ENCODE data around the gene DUSP1. TPM values are rescaled to one million over a fixed set of nuclear protein-coding genes. Genes with fewer than 3 reads are reported as not detected.
"Not testable (repeated sequence)": the region's sequence is repeated elsewhere in the genome, so short reads cannot be mapped to it uniquely, and the experiment has no call there.

The DUSP1 gene
- total RNA-seq, 4 donors from 2014 or later = 469 to 701 (median 567) TPM

- no peaks in the 10 kb centered on the region for H3K27me3 ChIP-seq
- intact Hi-C loops (cut with DNase I; ENCODE audit: low total_unique reads) (no loop called here), in situ Hi-C loops (cut with MboI; ENCODE audit: low pct_ligation_motif_present in 1 of 4, low pct_unique_long_range_greater_than_20kb in 1 of 4, low sequenced_read_pairs in 3 of 4) (no loop called here)
- no peak for DNase-seq
- H3K27ac ChIP-seq = no peak overlapping the region
- TF ChIP-seq CTCF (IDR thresholded peaks at IDR 0.05) (no peak), POLR2AphosphoS5 (IDR thresholded peaks at IDR 0.05) (no peak), EP300 (IDR thresholded peaks at IDR 0.05; ENCODE audit: low read depth) (no peak), POLR2A (IDR thresholded peaks at IDR 0.05) (no peak)
- H3K4me3 ChIP-seq = no peak overlapping the region
- no peaks in the 10 kb centered on the region for H3K36me3 ChIP-seq
- WGBS, 2 donors (ENCODE audit: low coverage in 1 of 2) = 93% methylated on average over 9 of the region's 9 CpGs; no CpG with 5 or more reads in 1 of the 2 donors
- H3K9me3 ChIP-seq = no peaks in the 10 kb centered on the region
- H3K4me1 ChIP-seq = peaks cover 18 to 40% (median 29%) of the 10 kb centered on the region in 4 donors
Observed at GRCh38 chr5:172786736-172787462, 15.9 kb upstream of the DUSP1 start.

GRCh38 chr5:172785429-172786088 lies 14.6 kb upstream of the DUSP1 start:
- no peak for TF ChIP-seq POLR2A (IDR thresholded peaks at IDR 0.05)
- TF ChIP-seq CTCF (IDR thresholded peaks at IDR 0.05) = no peak
- TF ChIP-seq POLR2AphosphoS5 (IDR thresholded peaks at IDR 0.05) = no peak
- TF ChIP-seq EP300 (IDR thresholded peaks at IDR 0.05; ENCODE audit: low read depth) = no peak
- WGBS, 2 donors (ENCODE audit: low coverage in 1 of 2) = 77 to 81% methylated on average over 4 to 7 of the region's 7 CpGs
- intact Hi-C loops (cut with DNase I; ENCODE audit: low total_unique reads) (no loop called here), in situ Hi-C loops (cut with MboI; ENCODE audit: low pct_ligation_motif_present in 1 of 4, low pct_unique_long_range_greater_than_20kb in 1 of 4, low sequenced_read_pairs in 3 of 4) (no loop called here)
- no peak overlapping the region for H3K27ac ChIP-seq
- no peak overlapping the region for H3K4me3 ChIP-seq
- H3K36me3 ChIP-seq = no peaks in the 10 kb centered on the region
- no peaks in the 10 kb centered on the region for H3K27me3 ChIP-seq
- H3K4me1 ChIP-seq = peaks cover 18 to 46% (median 30%) of the 10 kb centered on the region in 4 donors
- no peak for DNase-seq
- no peaks in the 10 kb centered on the region for H3K9me3 ChIP-seq

DNA sequence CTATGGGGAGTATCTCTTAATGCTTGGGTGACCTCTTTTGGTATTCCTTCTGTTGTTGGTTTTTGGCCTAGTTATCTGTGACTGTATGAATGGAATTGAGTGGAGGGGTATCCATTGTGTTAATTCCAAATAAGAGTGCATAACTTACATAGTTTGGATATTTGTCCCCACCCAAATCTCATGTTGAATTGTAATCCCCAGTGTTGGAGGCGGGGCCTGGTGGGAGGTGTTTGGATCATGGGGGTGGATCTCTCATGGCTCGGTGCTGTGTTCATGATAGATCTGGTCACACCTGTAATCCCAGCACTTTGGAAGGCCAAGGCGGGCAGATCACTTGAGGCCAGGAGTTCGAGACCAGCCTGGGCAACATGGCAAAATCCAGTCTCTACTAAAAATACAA lies 13.2 kb upstream of the DUSP1 start:
- H3K4me1 ChIP-seq = peaks cover 11 to 47% (median 22%) of the 10 kb centered on the region in 4 donors
- peak; percentile 5 for DNase-seq
- H3K9me3 ChIP-seq; H3K27me3 ChIP-seq; H3K36me3 ChIP-seq; in situ Hi-C loops (cut with MboI; ENCODE audit: low pct_ligation_motif_present in 1 of 4, low pct_unique_long_range_greater_than_20kb in 1 of 4, low sequenced_read_pairs in 3 of 4); intact Hi-C loops (cut with DNase I; ENCODE audit: low total_unique reads); H3K4me3 ChIP-seq; H3K27ac ChIP-seq: not testable (repeated sequence)
- 91% methylated on average over 4 of the region's 4 CpGs; no CpG with 5 or more reads in 1 of the 2 donors for WGBS, 2 donors (ENCODE audit: low coverage in 1 of 2)

DNA sequence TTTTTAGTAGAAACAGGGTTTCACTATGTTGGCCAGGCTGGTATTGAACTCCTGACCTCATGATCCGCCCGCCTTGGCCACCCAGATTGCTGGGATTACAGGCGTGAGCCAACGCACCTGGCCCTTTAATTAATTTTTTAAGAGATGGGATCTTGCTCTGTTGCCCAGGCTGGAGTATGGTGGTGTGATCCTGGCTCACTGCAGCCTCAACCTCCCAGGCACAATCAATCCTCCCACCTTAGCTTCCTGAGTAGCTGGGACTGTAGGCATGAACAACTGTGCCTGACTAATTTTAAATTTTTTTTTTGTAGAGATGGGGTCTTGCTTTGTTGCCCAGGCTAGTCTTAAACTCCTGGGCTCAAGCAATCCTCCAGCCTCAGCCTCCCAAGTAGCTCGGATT lies 12.3 kb upstream of the DUSP1 start:
- WGBS, 2 donors (ENCODE audit: low coverage in 1 of 2) = 86% methylated on average over 1 to 5 of the region's 5 CpGs
- in situ Hi-C loops (cut with MboI; ENCODE audit: low pct_ligation_motif_present in 1 of 4, low pct_unique_long_range_greater_than_20kb in 1 of 4, low sequenced_read_pairs in 3 of 4); H3K4me3 ChIP-seq; H3K9me3 ChIP-seq; H3K36me3 ChIP-seq; intact Hi-C loops (cut with DNase I; ENCODE audit: low total_unique reads); H3K27me3 ChIP-seq: not testable (repeated sequence)
- H3K27ac ChIP-seq = peak overlapping the region; percentile 23 to 99 (median 58)
- H3K4me1 ChIP-seq = peaks cover 9 to 47% (median 22%) of the 10 kb centered on the region in 4 donors
- peak; percentile 4 for DNase-seq

DNA sequence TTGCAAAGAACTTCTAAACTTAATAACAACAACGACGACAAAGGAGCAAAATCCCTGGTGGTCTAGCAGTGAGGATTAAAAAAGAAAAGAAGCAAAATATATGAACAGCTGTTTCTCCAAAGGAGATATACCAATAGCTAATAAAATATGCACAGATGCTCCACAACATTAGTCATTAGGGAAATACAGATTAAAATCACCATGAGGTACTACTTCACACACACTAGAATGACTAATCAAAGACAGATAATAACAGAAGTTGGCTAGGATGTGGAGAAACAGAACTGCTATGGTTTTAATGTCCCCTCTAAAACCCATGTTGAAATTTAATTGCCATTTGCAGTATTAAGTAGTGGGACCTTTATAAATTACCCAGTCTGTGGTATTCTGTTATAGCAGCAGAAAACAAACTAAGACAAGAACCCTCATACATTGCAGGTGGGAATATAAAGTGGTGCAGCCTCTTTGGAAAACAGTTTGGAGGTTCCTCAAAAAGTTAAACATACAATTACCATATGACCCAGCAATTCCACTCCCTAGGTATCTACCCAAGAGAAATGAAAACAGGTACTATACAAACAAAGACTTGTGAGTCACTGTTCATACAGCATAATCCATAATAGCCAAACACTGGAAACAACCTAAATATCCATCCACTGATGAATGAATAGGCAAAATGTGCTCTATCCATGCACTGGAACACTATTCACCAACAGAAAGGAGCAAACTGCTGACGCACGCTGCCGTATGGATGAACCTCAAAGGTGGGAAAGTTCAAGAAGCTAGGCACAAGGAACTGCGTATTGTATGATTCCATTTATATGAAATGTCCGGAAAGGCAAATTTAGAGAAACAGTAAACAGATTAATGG lies 11.4 kb upstream of the DUSP1 start:
- Histone ChIP-seq H3K9me3 (no peaks in the 10 kb centered on the region), H3K27ac (peak overlapping the region; percentile 23 to 99 (median 58)), H3K4me1 (peaks cover 10 to 51% (median 28%) of the 10 kb centered on the region in 4 donors), H3K36me3 (no peaks in the 10 kb centered on the region), H3K4me3 (no peak overlapping the region), H3K27me3 (no peaks in the 10 kb centered on the region)
- no peak for TF ChIP-seq CTCF (IDR thresholded peaks at IDR 0.05)
- TF ChIP-seq POLR2AphosphoS5 (IDR thresholded peaks at IDR 0.05) = no peak
- TF ChIP-seq POLR2A (IDR thresholded peaks at IDR 0.05) = no peak
- TF ChIP-seq EP300 (IDR thresholded peaks at IDR 0.05; ENCODE audit: low read depth) = no peak
- peak; percentile 7 for DNase-seq
- 88 to 90% methylated on average over 7 of the region's 7 CpGs for WGBS, 2 donors (ENCODE audit: low coverage in 1 of 2)
- intact Hi-C loops (cut with DNase I; ENCODE audit: low total_unique reads) (no loop called here), in situ Hi-C loops (cut with MboI; ENCODE audit: low pct_ligation_motif_present in 1 of 4, low pct_unique_long_range_greater_than_20kb in 1 of 4, low sequenced_read_pairs in 3 of 4) (no loop called here)

Data from transverse colon (tissue), 4 donors.